ENCODE results near the gene NAT16.
A peak's percentile ranks its signal among the peaks of the same experiment; 100 is the strongest.

Gene NAT16

DNA sequence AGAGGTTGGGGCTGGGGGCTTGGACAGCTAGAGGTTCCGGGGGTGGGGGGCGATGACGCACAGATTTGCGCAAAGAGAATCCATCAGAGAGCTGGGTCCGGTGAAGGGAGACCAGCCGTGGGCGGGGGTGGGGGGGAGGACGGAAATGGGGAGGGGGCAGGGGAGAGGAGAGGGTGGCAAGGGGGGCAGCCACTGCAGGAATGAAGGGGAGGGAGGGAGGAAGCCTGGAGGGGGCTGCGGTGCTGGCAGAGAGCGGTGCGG is 13.5 kb downstream of the NAT16 start:
- H3K36me3 ChIP-seq (ENCODE audit: control insufficient read depth in 1 of 2, insufficient read depth in 2 of 2, low read length in 2 of 2): no peaks in the 10 kb centered on the region
- H3K9ac ChIP-seq (ENCODE audit: low read depth in 1 of 2, low read length in 2 of 2): no peak overlapping the region
- peaks cover 66 to 80% of the 10 kb centered on the region in 2 donors for H3K27me3 ChIP-seq (ENCODE audit: control insufficient read depth in 1 of 2, insufficient read depth in 2 of 2, low read length in 2 of 2)
- H3K4me1 ChIP-seq (ENCODE audit: control insufficient read depth in 1 of 2, insufficient read depth in 2 of 2, low read length in 2 of 2): peaks cover 19 to 40% of the 10 kb centered on the region in 2 donors
- no peak overlapping the region for H3K4me3 ChIP-seq (ENCODE audit: low read depth in 1 of 2, low read length in 2 of 2)
- no peaks in the 10 kb centered on the region for H3K9me3 ChIP-seq (ENCODE audit: control insufficient read depth in 1 of 2, low read length in 2 of 2)
- H3K27ac ChIP-seq (ENCODE audit: low read depth, low read length): no peak overlapping the region

DNA sequence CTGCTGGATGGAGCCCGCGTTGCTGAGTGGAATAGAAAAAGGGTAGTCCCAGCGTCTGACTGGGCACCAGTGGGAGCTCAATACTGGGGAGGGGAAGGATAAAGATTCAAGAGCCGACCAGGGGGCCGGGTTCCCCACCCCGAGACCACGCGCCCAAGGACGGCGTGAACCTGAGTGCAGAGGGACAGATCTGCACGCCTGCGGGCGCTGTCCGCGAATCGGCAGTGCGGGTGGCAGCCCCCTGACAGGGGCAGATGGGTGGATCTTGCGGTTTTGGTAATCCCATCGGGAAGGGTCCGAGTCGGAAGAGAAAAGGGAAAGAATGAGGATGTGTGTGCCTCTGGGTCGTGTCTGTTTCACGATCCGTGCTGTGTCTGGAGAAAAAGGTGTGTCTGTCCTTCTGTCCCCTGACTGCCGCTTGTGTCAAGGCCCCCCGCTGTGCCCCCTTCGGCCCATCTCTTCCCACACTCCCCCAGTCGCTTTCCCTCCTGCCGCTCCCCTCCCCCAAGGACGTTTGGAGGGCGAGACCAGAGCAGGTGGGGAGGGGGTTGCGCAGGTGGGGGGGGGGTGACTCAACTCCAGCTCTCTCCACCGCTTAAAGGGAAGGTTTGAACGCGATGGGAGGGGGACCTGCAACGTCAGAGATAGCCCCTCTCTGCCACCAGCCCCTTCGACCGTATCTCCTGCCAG is 14.0 kb downstream of the NAT16 start:
- peaks cover 62 to 80% of the 10 kb centered on the region in 2 donors for H3K27me3 ChIP-seq (ENCODE audit: control insufficient read depth in 1 of 2, insufficient read depth in 2 of 2, low read length in 2 of 2)
- H3K27ac ChIP-seq (ENCODE audit: low read depth, low read length): no peak overlapping the region
- H3K4me1 ChIP-seq (ENCODE audit: control insufficient read depth in 1 of 2, insufficient read depth in 2 of 2, low read length in 2 of 2): peaks cover 19 to 40% of the 10 kb centered on the region in 2 donors
- no peak overlapping the region for H3K9ac ChIP-seq (ENCODE audit: low read depth in 1 of 2, low read length in 2 of 2)
- H3K36me3 ChIP-seq (ENCODE audit: control insufficient read depth in 1 of 2, insufficient read depth in 2 of 2, low read length in 2 of 2): no peaks in the 10 kb centered on the region
- H3K4me3 ChIP-seq (ENCODE audit: low read depth in 1 of 2, low read length in 2 of 2): peak overlapping the region; percentile 40 to 43
- H3K9me3 ChIP-seq (ENCODE audit: control insufficient read depth in 1 of 2, low read length in 2 of 2): no peaks in the 10 kb centered on the region

DNA sequence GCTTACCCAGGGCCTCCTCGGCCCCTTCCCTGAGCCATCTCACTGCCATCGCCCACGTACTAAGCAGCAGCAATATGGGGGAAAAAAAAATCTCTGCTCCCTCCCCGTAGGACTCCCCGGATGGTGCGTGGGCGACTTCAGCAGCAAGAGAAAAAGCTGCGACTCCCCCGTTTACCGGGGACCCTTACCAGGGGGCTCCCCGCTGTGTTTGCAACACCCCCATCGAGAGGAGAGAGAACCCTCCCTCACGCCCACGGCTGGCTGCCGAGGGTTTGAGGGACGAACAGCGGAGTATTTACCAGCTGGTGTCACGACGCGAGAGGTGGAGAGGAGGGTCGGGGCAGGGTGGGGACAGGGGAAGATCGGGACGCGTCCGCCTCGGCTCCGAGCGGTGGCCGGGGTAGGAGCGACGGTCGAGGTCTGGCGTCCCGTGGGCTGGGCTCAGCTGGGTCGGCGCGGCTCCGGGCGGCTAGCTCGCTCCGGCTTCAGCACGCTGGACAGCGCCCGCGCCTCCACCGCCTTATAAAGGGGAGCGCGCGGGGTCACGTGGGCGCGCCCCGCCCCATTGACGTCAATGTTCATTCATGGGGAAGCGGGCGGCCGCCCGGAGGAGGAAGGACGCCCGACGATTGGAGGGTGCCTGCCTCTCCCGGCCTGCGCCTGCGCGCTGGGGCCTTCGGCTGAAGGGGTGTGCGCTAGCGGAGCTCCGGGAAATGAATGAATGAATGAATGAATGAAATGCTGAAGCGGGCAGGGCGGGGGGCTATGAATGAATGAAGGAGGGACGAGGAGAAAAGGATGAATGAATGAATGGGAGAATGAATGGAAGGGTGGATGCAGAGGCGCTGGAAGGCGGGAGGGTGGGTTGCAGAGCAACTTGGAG is 14.8 kb downstream of the NAT16 start, which contains the start of gene VGF:
Gene VGF, minus strand, starts transcription at position 495 of the 883 bp plus-strand sequence. CDS start 726 bp downstream, outside the sequence.
- Histone ChIP-seq H3K4me3 (ENCODE audit: low read depth in 1 of 2, low read length in 2 of 2) (peak within 1 kb of the TSS; percentile 40 to 43), H3K36me3 (ENCODE audit: control insufficient read depth in 1 of 2, insufficient read depth in 2 of 2, low read length in 2 of 2) (peaks cover 0 to 1% of the 10 kb centered on the region in 2 donors), H3K27me3 (ENCODE audit: control insufficient read depth in 1 of 2, insufficient read depth in 2 of 2, low read length in 2 of 2) (peaks cover 54 to 72% of the 10 kb centered on the region in 2 donors), H3K27ac (ENCODE audit: low read depth, low read length) (no peak within 1 kb of the TSS), H3K9ac (ENCODE audit: low read depth in 1 of 2, low read length in 2 of 2) (no peak within 1 kb of the TSS), H3K9me3 (ENCODE audit: control insufficient read depth in 1 of 2, low read length in 2 of 2) (no peaks in the 10 kb centered on the region), H3K4me1 (ENCODE audit: control insufficient read depth in 1 of 2, insufficient read depth in 2 of 2, low read length in 2 of 2) (peaks cover 17 to 37% of the 10 kb centered on the region in 2 donors)

DNA sequence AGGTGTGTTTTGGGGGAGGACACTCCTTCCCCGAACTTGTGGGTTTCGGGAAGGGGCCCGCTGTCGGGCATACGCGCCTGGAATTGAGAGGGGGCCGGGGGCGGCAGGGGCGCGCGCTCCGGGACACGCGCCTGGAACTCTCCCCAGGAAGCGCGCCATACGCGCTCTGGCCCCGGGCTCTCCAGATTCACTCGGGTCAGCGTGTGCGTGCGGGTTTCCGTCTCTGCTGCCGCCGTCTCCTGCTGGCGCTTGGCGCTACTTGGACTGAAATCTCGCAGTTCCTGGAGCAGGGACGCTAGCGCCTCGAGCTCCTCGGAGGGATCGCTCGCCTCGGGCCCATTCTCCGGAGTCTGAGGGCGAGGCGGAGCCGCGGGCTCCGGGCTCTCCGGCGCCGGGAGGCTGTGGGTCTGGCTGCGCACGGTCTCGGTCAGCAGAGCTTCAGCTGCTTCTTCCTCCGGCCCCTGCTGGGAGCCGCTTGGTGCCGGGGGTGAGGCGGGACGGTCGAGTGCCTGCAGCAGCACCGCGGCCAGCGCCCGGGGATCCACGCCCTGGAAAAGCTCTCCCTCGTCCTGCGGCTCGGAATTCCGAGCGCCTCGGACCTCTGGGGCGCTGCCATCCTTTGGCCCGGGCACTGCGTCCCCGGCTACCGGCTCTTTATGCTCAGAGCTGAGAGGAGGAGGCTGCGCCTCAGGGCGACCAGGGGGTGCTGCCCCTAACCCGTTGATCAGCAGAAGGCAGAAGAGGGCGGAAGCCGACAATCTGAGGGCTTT is 15.8 kb downstream of the NAT16 start:
- peak overlapping the region in 1 of 2 donors; percentile 57 for H3K4me3 ChIP-seq (ENCODE audit: low read depth in 1 of 2, low read length in 2 of 2)
- peaks cover 0 to 9% of the 10 kb centered on the region in 2 donors for H3K36me3 ChIP-seq (ENCODE audit: control insufficient read depth in 1 of 2, insufficient read depth in 2 of 2, low read length in 2 of 2)
- H3K27ac ChIP-seq (ENCODE audit: low read depth, low read length): no peak overlapping the region
- peaks cover 7 to 27% of the 10 kb centered on the region in 2 donors for H3K4me1 ChIP-seq (ENCODE audit: control insufficient read depth in 1 of 2, insufficient read depth in 2 of 2, low read length in 2 of 2)
- H3K27me3 ChIP-seq (ENCODE audit: control insufficient read depth in 1 of 2, insufficient read depth in 2 of 2, low read length in 2 of 2): peaks cover 45 to 61% of the 10 kb centered on the region in 2 donors
- no peak overlapping the region for H3K9ac ChIP-seq (ENCODE audit: low read depth in 1 of 2, low read length in 2 of 2)
- H3K9me3 ChIP-seq (ENCODE audit: control insufficient read depth in 1 of 2, low read length in 2 of 2): no peaks in the 10 kb centered on the region

DNA sequence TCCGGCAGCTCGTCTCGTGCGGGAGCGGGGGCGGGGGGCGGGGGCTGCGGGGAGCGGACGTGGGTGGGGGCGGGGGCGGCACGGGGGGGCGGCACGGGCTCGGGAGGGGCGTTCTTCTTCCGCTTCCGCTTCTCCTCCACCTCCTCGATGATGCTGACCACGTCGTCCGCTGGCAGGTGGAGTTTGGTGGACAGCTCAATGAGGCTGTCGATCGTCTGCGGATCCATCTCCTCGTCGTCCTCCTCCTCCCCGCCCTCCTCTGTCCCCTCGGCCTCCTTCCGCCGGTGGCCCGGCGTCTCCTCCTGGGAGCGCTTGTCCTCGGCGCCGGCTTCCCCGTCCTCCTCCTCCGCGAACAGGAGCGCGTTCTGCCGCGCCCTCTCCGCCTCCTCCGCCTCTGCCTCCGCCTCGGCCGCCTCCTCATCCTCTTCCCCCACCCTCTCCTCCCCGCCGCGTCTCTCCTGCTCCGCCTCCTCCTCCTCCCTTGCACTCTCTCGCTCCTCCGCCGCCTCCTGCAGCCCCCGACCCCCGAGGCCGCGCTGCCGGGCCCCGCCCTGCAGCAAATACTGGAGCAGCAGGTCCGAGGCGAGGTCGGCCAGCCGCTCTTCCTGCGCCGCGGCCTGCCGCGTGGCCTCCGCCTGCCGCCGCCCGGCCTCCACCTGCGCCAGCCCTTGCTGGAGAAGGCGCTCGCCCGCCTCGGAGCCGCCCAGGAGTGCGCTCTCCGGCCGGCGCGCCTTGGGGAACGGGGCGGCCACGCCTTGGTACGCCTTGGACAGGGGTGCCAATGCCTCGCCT is 16.6 kb downstream of the NAT16 start:
- Histone ChIP-seq H3K4me3 (ENCODE audit: low read depth in 1 of 2, low read length in 2 of 2) (peak overlapping the region in 1 of 2 donors; percentile 57), H3K27me3 (ENCODE audit: control insufficient read depth in 1 of 2, insufficient read depth in 2 of 2, low read length in 2 of 2) (peaks cover 41 to 53% of the 10 kb centered on the region in 2 donors), H3K9ac (ENCODE audit: low read depth in 1 of 2, low read length in 2 of 2) (no peak overlapping the region), H3K27ac (ENCODE audit: low read depth, low read length) (no peak overlapping the region), H3K36me3 (ENCODE audit: control insufficient read depth in 1 of 2, insufficient read depth in 2 of 2, low read length in 2 of 2) (peaks cover 0 to 17% of the 10 kb centered on the region in 2 donors), H3K9me3 (ENCODE audit: control insufficient read depth in 1 of 2, low read length in 2 of 2) (no peaks in the 10 kb centered on the region), H3K4me1 (ENCODE audit: control insufficient read depth in 1 of 2, insufficient read depth in 2 of 2, low read length in 2 of 2) (peaks cover 6 to 26% of the 10 kb centered on the region in 2 donors)

DNA sequence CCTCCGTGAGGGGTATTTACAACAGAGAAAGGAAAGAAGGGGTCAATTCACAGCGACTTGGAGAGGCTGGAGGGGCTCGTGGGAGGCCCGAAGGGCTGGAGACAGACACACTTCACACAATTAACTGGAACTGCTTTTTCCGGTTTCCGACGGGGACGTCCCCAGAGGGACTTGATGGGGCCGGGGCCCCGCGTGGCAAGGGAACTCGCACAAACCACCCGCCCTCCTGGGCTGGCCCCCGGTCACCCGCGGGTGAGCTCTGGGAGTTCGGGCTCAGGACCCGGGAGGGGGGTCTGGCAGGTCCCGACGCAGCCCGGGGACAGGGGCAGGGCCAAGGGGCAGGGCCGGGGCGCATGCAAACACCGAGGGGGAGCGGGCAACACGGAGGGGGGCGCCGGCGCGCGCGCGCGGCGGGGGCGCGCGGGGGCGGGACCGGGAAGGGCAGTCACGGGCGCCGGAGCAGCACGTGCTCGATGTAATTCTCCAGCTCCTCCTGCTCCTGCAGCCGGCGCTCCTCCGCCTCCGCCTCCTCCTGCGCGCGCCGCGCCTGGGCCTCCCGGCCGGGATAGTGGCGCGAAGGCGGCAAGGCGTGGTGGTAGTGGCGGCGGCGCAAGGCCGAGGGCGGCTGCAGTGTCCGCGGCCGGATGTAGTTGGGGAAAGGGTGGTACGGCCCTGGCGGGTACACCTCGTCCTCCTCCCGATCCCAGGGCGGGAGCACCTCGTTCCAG is 17.4 kb downstream of the NAT16 start:
- Histone ChIP-seq H3K9ac (ENCODE audit: low read depth in 1 of 2, low read length in 2 of 2) (no peak overlapping the region), H3K4me1 (ENCODE audit: control insufficient read depth in 1 of 2, insufficient read depth in 2 of 2, low read length in 2 of 2) (peaks cover 6 to 26% of the 10 kb centered on the region in 2 donors), H3K9me3 (ENCODE audit: control insufficient read depth in 1 of 2, low read length in 2 of 2) (no peaks in the 10 kb centered on the region), H3K36me3 (ENCODE audit: control insufficient read depth in 1 of 2, insufficient read depth in 2 of 2, low read length in 2 of 2) (peaks cover 0 to 21% of the 10 kb centered on the region in 2 donors), H3K4me3 (ENCODE audit: low read depth in 1 of 2, low read length in 2 of 2) (peak overlapping the region in 1 of 2 donors; percentile 51), H3K27ac (ENCODE audit: low read depth, low read length) (no peak overlapping the region), H3K27me3 (ENCODE audit: control insufficient read depth in 1 of 2, insufficient read depth in 2 of 2, low read length in 2 of 2) (peaks cover 34 to 46% of the 10 kb centered on the region in 2 donors)

DNA sequence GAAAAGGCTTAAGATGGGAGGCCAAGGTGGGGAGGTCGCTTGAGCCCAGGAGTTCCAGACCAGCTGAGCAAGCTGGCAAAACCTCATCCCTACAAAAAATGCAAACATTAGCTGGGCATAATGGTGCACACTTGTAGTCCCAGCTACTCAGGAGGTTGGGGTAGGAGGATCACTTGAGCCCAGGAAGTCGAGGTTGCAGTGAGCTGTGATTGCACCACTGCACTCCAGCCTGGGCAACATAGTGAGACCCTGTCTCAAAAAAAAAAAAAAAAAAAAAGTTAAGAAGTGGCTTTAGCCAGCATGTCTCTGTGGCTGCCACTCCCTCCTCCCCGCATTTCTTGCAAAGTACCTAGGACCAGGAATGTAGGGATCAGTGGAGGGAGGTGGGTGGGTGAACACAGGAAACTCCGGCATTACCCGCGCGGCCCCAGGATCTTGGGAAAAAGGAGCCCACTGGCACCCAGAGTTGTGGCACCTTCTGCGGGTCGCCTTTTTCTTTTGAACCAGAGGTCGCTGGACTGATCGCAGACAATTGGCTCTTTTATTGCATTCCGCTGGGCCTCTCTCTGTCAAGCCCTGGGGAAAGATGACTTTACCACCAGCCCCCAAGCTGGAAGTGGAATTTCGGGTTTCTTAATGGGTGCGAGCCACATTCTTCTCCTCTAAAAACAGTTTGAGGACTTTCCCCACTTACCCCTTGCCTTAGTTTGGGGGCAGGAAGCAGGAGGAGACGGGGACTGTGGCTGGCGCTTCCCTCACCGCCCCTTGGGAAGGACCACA is 18.2 kb downstream of the NAT16 start:
- no peaks in the 10 kb centered on the region for H3K9me3 ChIP-seq (ENCODE audit: control insufficient read depth in 1 of 2, low read length in 2 of 2)
- no peak overlapping the region for H3K4me3 ChIP-seq (ENCODE audit: low read depth in 1 of 2, low read length in 2 of 2)
- peaks cover 26 to 37% of the 10 kb centered on the region in 2 donors for H3K27me3 ChIP-seq (ENCODE audit: control insufficient read depth in 1 of 2, insufficient read depth in 2 of 2, low read length in 2 of 2)
- H3K4me1 ChIP-seq (ENCODE audit: control insufficient read depth in 1 of 2, insufficient read depth in 2 of 2, low read length in 2 of 2): peaks cover 12 to 32% of the 10 kb centered on the region in 2 donors
- H3K9ac ChIP-seq (ENCODE audit: low read depth in 1 of 2, low read length in 2 of 2): no peak overlapping the region
- peaks cover 4 to 29% of the 10 kb centered on the region in 2 donors for H3K36me3 ChIP-seq (ENCODE audit: control insufficient read depth in 1 of 2, insufficient read depth in 2 of 2, low read length in 2 of 2)
- H3K27ac ChIP-seq (ENCODE audit: low read depth, low read length): no peak overlapping the region

DNA sequence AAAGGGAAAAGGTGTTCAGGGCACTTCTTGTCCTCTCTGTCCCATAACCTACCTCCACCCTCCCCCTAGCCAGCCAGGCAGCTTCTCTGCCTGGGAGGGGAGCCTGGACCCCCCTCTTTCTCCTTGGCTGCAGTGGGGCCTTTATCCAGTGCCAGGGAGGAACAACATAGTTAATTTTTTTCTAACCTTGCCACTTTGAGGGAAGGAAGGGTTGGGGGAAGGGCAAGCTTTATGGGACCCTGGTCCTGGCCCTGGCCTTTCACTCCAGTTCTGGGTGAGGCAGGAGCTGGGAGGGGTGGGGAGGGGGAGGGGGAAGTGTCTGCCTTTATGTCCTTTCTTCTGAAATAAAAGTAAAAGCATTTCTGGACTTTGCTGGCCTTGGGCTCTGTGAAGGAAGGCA is 19.2 kb downstream of the NAT16 start:
- Histone ChIP-seq H3K9me3 (ENCODE audit: control insufficient read depth in 1 of 2, low read length in 2 of 2) (no peaks in the 10 kb centered on the region), H3K4me1 (ENCODE audit: control insufficient read depth in 1 of 2, insufficient read depth in 2 of 2, low read length in 2 of 2) (peaks cover 13 to 30% of the 10 kb centered on the region in 2 donors), H3K27me3 (ENCODE audit: control insufficient read depth in 1 of 2, insufficient read depth in 2 of 2, low read length in 2 of 2) (peaks cover 21 to 29% of the 10 kb centered on the region in 2 donors), H3K9ac (ENCODE audit: low read depth in 1 of 2, low read length in 2 of 2) (no peak overlapping the region), H3K4me3 (ENCODE audit: low read depth in 1 of 2, low read length in 2 of 2) (no peak overlapping the region), H3K36me3 (ENCODE audit: control insufficient read depth in 1 of 2, insufficient read depth in 2 of 2, low read length in 2 of 2) (peaks cover 4 to 30% of the 10 kb centered on the region in 2 donors), H3K27ac (ENCODE audit: low read depth, low read length) (no peak overlapping the region)

All from duodenal mucosa (tissue), 2 donors.